Liver (tissue), 3 donors: ENCODE data around the gene AXIN1.

Source experiments
- EGR1 ChIP-seq, 2 donors: IDR thresholded peaks; 2 replicates each; pipeline ENCODE4 v1.6.1; 2016 to 2018; ENCODE audit warnings: antibody characterized with exemption in 2 of 2, low read depth in 2 of 2
- HNF4A ChIP-seq, 2 donors: conservative IDR thresholded peaks; 2 replicates each; pipeline ENCODE4 v1.6.1; 2016; ENCODE audit warnings: antibody characterized with exemption in 2 of 2, mild to moderate bottlenecking in 2 of 2
- HNF4G ChIP-seq: IDR thresholded peaks from 2 replicates; pipeline ENCODE4 v1.6.1; 2016; ENCODE audit warnings: antibody characterized with exemption
- JUND ChIP-seq, 2 donors: IDR thresholded peaks; 2 replicates each; pipeline ENCODE4 v1.6.1; 2016; ENCODE audit warnings: antibody characterized with exemption in 2 of 2
- MAX ChIP-seq: IDR thresholded peaks from 2 replicates; pipeline ENCODE4 v1.6.1; 2016; ENCODE audit warnings: antibody characterized with exemption
- RAD21 ChIP-seq, 2 donors: IDR thresholded peaks; 2 replicates each; pipeline ENCODE4 v1.6.1; 2016; ENCODE audit warnings: antibody characterized with exemption in 2 of 2, mild to moderate bottlenecking in 2 of 2
- RXRA ChIP-seq, 2 donors: IDR thresholded peaks; 2 replicates each; pipeline ENCODE4 v1.6.1; 2017 to 2018; ENCODE audit warnings: antibody characterized with exemption in 2 of 2, mild to moderate bottlenecking in 1 of 2
- SP1 ChIP-seq: IDR thresholded peaks from 2 replicates; pipeline ENCODE4 v1.6.1; 2018; ENCODE audit warnings: antibody characterized with exemption, mild to moderate bottlenecking
- TAF1 ChIP-seq: conservative IDR thresholded peaks from 2 replicates; pipeline ENCODE4 v1.6.1; 2016; ENCODE audit warnings: antibody characterized with exemption, mild to moderate bottlenecking
- YY1 ChIP-seq: IDR thresholded peaks from 2 replicates; pipeline ENCODE4 v1.6.1; 2016; ENCODE audit warnings: antibody characterized with exemption, mild to moderate bottlenecking
- TF ChIP-seq, protein P1 (sequence below): fragments of 150-350 bp; IDR thresholded peaks from 2 replicates; pipeline ENCODE4 v1.5.1; 2017; ENCODE audit warnings: improper control_type of control experiment, low read depth, low read length; ENCODE audit not compliant: missing input control
- TF ChIP-seq, protein P2 (sequence below): IDR thresholded peaks from 2 replicates; pipeline ENCODE4 v1.6.1; 2016; ENCODE audit warnings: antibody characterized with exemption, mild to moderate bottlenecking
- TF ChIP-seq, protein P3 (sequence below): IDR thresholded peaks from 2 replicates; pipeline ENCODE4 v1.6.1; 2016; ENCODE audit warnings: antibody characterized with exemption
- donor health status: healthy.
- donor health status: healthy.

DNA sequence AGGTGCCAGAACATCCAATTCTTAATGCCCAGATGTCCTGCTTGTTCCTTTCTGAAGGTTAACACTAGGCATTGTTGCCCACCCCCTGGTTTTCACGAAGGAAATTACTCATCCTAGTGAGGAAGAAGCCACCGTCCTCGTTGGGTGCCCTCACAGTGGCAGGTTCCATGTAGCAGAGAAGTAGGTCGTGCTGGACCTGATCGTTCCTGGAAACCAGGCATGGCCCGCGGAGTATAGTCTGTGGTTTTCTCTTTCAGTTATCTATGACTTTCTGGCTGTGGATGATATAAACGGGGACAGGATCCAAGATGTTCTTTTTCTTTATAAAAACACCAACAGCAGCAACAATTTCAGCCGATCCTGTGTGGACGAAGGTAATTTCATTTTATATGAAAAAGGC, 93.3 kb downstream of the AXIN1 start:
- TF ChIP-seq, protein P1, sequence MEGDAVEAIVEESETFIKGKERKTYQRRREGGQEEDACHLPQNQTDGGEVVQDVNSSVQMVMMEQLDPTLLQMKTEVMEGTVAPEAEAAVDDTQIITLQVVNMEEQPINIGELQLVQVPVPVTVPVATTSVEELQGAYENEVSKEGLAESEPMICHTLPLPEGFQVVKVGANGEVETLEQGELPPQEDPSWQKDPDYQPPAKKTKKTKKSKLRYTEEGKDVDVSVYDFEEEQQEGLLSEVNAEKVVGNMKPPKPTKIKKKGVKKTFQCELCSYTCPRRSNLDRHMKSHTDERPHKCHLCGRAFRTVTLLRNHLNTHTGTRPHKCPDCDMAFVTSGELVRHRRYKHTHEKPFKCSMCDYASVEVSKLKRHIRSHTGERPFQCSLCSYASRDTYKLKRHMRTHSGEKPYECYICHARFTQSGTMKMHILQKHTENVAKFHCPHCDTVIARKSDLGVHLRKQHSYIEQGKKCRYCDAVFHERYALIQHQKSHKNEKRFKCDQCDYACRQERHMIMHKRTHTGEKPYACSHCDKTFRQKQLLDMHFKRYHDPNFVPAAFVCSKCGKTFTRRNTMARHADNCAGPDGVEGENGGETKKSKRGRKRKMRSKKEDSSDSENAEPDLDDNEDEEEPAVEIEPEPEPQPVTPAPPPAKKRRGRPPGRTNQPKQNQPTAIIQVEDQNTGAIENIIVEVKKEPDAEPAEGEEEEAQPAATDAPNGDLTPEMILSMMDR, result no peak
- TF ChIP-seq TAF1 (no peak), RAD21 (IDR thresholded peaks at IDR 0.05) (no peak), RXRA (IDR thresholded peaks at IDR 0.05) (no peak), MAX (no peak), JUND (IDR thresholded peaks at IDR 0.05) (no peak), HNF4A (conservative IDR thresholded peaks at IDR 0.05) (no peak), EGR1 (IDR thresholded peaks at IDR 0.05; ENCODE audit: low read depth in 2 of 2) (no peak), SP1 (no peak), HNF4G (no peak), YY1 (no peak)
- TF ChIP-seq, protein P2, sequence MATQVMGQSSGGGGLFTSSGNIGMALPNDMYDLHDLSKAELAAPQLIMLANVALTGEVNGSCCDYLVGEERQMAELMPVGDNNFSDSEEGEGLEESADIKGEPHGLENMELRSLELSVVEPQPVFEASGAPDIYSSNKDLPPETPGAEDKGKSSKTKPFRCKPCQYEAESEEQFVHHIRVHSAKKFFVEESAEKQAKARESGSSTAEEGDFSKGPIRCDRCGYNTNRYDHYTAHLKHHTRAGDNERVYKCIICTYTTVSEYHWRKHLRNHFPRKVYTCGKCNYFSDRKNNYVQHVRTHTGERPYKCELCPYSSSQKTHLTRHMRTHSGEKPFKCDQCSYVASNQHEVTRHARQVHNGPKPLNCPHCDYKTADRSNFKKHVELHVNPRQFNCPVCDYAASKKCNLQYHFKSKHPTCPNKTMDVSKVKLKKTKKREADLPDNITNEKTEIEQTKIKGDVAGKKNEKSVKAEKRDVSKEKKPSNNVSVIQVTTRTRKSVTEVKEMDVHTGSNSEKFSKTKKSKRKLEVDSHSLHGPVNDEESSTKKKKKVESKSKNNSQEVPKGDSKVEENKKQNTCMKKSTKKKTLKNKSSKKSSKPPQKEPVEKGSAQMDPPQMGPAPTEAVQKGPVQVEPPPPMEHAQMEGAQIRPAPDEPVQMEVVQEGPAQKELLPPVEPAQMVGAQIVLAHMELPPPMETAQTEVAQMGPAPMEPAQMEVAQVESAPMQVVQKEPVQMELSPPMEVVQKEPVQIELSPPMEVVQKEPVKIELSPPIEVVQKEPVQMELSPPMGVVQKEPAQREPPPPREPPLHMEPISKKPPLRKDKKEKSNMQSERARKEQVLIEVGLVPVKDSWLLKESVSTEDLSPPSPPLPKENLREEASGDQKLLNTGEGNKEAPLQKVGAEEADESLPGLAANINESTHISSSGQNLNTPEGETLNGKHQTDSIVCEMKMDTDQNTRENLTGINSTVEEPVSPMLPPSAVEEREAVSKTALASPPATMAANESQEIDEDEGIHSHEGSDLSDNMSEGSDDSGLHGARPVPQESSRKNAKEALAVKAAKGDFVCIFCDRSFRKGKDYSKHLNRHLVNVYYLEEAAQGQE, result no peak
- TF ChIP-seq, protein P3, sequence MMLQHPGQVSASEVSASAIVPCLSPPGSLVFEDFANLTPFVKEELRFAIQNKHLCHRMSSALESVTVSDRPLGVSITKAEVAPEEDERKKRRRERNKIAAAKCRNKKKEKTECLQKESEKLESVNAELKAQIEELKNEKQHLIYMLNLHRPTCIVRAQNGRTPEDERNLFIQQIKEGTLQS, result no peak
